ENCODE measurements around the gene RTN4RL1. TPM values are rescaled to one million over a fixed set of nuclear protein-coding genes. Genes with fewer than 3 reads are reported as not detected.
A peak's percentile ranks its signal among the peaks of the same experiment; 100 is the strongest.

RTN4RL1 gene
- total and polyA plus RNA-seq, 2 of the 4 experiments (the other 2 are of a cell fraction) = under 0.01 to 0.03 TPM

DNA sequence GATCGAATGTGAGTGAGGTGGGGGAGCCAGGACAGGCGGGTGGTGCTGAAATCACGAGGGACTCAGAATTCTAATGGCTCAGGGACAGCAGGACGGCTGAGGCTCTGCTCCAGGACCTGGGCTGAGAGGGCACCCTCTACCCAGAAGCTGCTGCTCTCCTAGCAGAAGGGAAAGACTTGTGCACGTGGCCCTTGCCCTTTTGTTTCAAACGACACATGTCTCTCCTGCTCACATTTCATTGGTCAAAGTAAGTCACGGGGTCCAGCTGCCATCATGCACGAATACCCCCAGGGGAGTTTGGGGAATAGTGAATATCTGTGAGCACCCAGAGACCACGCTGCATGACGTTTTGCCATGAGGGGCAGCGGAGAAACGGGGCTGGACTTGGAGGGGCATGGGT, 73.2 kb downstream of the RTN4RL1 start:
- Histone ChIP-seq H4K20me1 (ENCODE audit: insufficient read depth, low read length) (no peaks in the 10 kb centered on the region), H3K9ac (ENCODE audit: low read depth, low read length) (no peak overlapping the region), H3K36me3 (ENCODE audit: control insufficient read depth, insufficient read depth, low read length) (no peaks in the 10 kb centered on the region), H4K8ac (ENCODE audit: low read depth in 2 of 2, low read length in 2 of 2) (no peak overlapping the region), H3K27ac (ENCODE audit: insufficient read depth, low read length) (no peak overlapping the region), H2AK5ac (ENCODE audit: low read depth, low read length) (no peak overlapping the region), H3K18ac (ENCODE audit: low read depth, low read length) (no peak overlapping the region), H3K9me1 (ENCODE audit: insufficient read depth, low read length) (no peaks in the 10 kb centered on the region), H3K27me3 (ENCODE audit: control insufficient read depth, insufficient read depth, low read length) (peaks cover 13% of the 10 kb centered on the region), H3K14ac (replicated peaks; ENCODE audit: low read depth, low read length) (no peak overlapping the region), H3K9me3 (ENCODE audit: control insufficient read depth, insufficient read depth, low read length) (no peaks in the 10 kb centered on the region), H3K23ac (ENCODE audit: low read depth, low read length) (no peak overlapping the region), H2BK20ac (ENCODE audit: low read depth, low read length) (no peak overlapping the region), H2BK15ac (ENCODE audit: low read depth, low read length) (no peak overlapping the region), H2BK5ac (ENCODE audit: low read depth, low read length, poor library complexity, severe bottlenecking) (no peak overlapping the region), H3K4me3 (ENCODE audit: insufficient read depth, low read depth, low read length) (no peak overlapping the region), H3K4me2 (ENCODE audit: low read depth, low read length) (no peak overlapping the region), H2BK120ac (ENCODE audit: low read depth, low read length) (no peak overlapping the region), H3K4ac (ENCODE audit: low read depth, low read length) (no peak overlapping the region), H3K4me1 (ENCODE audit: control insufficient read depth, insufficient read depth, low read length) (no peaks in the 10 kb centered on the region), H4K5ac (ENCODE audit: low read depth, low read length) (no peak overlapping the region), H2AFZ (replicated peaks; ENCODE audit: low read length, poor library complexity) (peak overlapping the region; percentile 33), H3K56ac (ENCODE audit: extremely low read depth, insufficient read depth, low read length) (no peak overlapping the region), H3K79me1 (ENCODE audit: low read depth in 1 of 2, low read length in 2 of 2) (no peaks in the 10 kb centered on the region), H4K91ac (ENCODE audit: insufficient read depth, low read depth, low read length) (no peak overlapping the region), H2AK9ac (replicated peaks; ENCODE audit: low read depth, low read length, poor library complexity) (no peak overlapping the region)
- TF ChIP-seq FOS (IDR thresholded peaks at IDR 0.05; ENCODE audit: low read depth, low read length) = no peak
- TF ChIP-seq MAFK (IDR thresholded peaks at IDR 0.05; ENCODE audit: low read depth, low read length) = no peak
- TF ChIP-seq, protein P1, sequence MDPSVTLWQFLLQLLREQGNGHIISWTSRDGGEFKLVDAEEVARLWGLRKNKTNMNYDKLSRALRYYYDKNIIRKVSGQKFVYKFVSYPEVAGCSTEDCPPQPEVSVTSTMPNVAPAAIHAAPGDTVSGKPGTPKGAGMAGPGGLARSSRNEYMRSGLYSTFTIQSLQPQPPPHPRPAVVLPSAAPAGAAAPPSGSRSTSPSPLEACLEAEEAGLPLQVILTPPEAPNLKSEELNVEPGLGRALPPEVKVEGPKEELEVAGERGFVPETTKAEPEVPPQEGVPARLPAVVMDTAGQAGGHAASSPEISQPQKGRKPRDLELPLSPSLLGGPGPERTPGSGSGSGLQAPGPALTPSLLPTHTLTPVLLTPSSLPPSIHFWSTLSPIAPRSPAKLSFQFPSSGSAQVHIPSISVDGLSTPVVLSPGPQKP (IDR thresholded peaks at IDR 0.05; ENCODE audit: borderline replicate concordance, low read depth, low read length) = no peak
- no peak for TF ChIP-seq CEBPB (IDR thresholded peaks at IDR 0.05; ENCODE audit: low read depth, low read length)
- no peak for TF ChIP-seq MAZ (IDR thresholded peaks at IDR 0.05; ENCODE audit: borderline replicate concordance, low read depth, low read length)
- TF ChIP-seq, protein P2, sequence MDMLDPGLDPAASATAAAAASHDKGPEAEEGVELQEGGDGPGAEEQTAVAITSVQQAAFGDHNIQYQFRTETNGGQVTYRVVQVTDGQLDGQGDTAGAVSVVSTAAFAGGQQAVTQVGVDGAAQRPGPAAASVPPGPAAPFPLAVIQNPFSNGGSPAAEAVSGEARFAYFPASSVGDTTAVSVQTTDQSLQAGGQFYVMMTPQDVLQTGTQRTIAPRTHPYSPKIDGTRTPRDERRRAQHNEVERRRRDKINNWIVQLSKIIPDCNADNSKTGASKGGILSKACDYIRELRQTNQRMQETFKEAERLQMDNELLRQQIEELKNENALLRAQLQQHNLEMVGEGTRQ (IDR thresholded peaks at IDR 0.05; ENCODE audit: low read depth, low read length) = peak; percentile 22; the same call in 1 of the 2 replicates
- TF ChIP-seq CHD1 (IDR thresholded peaks at IDR 0.05; ENCODE audit: low read depth, low read length) = no peak
- no peak for TF ChIP-seq MXI1 (IDR thresholded peaks at IDR 0.05; ENCODE audit: borderline replicate concordance, low read depth, low read length)
- no peak for DNase-seq
- intact Hi-C loops (cut with micrococcal nuclease) = no loop called here
- no peak for ATAC-seq (ENCODE audit: low read depth)
- in situ Hi-C loops (cut with MboI; ENCODE audit: low sequenced_read_pairs) = no loop called here
- dilution Hi-C loops (cut with HindIII; ENCODE audit: low sequenced_read_pairs, unreplicated experiment) = no loop called here
- BruUV-seq (replicated peaks) = no TSS peak
- ChIA-PET CTCF (no interaction called here), POLR2A (ENCODE audit: unreplicated experiment) (no interaction called here)
- WGBS, 2 experiments (ENCODE audit: extremely low coverage in 2 of 2, insufficient read length in 1 of 2) = 47% methylated on average over 3 of the region's 12 CpGs; no CpG with 5 or more reads in 1 of the 2 experiments
